Cardiac muscle cell (in vitro differentiated cells and primary cell): Measurements from ENCODE around the gene ANKMY2. TPM values are rescaled to one million over a fixed set of nuclear protein-coding genes. Genes with fewer than 3 reads are reported as not detected.

ENCODE experiments used
- DNase-seq, 2 donors: peaks; one replicate each; pipeline versions ENCODE4 v3.0.0 to v3.0.0-alpha.2; 2010 to 2017; ENCODE audit warnings: low read depth in 1 of 2, low spot score in 1 of 2
- H3K27ac ChIP-seq: fragments of 200-600 bp; sonication (generic); 2 replicates; pipeline ENCODE4 v1.5.1; 2016
- H3K27me3 ChIP-seq: fragments of 200-600 bp; sonication (generic); 2 replicates; pipeline ENCODE4 v1.6.0; 2016; ENCODE audit warnings: control low read depth
- H3K36me3 ChIP-seq: fragments of 200-600 bp; sonication (generic); 2 replicates; pipeline ENCODE4 v1.5.1; 2016; ENCODE audit warnings: control low read depth
- H3K4me1 ChIP-seq: fragments of 200-600 bp; sonication (generic); 2 replicates; pipeline ENCODE4 v1.8.1; 2017; ENCODE audit warnings: low read depth, mild to moderate bottlenecking, mixed run types
- H3K4me3 ChIP-seq: fragments of 200-600 bp; sonication (generic); 2 replicates; pipeline ENCODE4 v1.5.1; 2016; ENCODE audit warnings: mild to moderate bottlenecking
- H3K9me3 ChIP-seq: fragments of 200-600 bp; sonication (generic); 2 replicates; pipeline ENCODE4 v1.5.1; 2017; ENCODE audit warnings: low read depth, mild to moderate bottlenecking, control low read depth
- polyA plus RNA-seq: library from polyadenylated mRNA; unstranded; fragments of >200 nt; fragmentation: Nextera tagmentation; extraction: Ambion mirVana; gene quantifications from 2 replicates; pipeline ENCODE4 v1.2.1, GENCODE V29; 2016
- total RNA-seq: library from RNA; depleted of rRNA; stranded (reverse); fragments of >200 nt; gene quantifications from 2 replicates; pipeline ENCODE4 v1.2.3, GENCODE V29; 2016
- TF ChIP-seq, protein P1 (sequence below): IDR thresholded peaks from 2 replicates; pipeline ENCODE4 v1.5.1; 2012; ENCODE audit warnings: low read depth, mild to moderate bottlenecking, low read length

The ANKMY2 gene
- total and polyA plus RNA-seq, 2 experiments from 2014 or later: 44.6 to 54.1 TPM

DNA sequence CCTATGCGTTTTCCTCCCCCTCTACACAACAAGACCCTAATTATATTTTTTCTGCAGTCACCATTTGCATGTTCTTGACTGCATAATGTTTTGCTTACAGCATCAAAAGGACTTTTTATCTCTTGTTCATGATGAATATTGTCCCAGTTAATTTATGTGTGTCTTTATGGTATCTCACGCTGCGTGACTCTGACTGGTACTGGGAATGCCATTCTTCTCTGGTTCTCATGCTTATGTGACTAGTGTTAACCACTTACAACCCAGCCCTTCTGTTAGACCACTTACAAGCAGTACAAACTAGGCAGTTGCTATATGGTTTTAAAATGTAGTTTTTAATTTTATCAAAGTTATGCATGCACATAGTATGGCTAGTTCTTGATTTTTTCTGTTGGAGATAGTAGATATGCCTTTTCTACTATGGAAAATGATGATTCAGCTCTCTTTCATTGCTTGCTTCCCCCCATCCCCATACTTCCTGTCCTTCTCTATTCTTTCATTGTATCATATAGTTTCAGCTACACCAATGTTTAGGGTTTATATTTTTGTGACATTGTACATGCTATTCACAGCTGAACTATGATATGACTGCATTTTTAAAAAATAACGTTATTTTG, 25.3 kb upstream of the ANKMY2 start:
- no peaks in the 10 kb centered on the region for H3K9me3 ChIP-seq
- TF ChIP-seq, protein P1, sequence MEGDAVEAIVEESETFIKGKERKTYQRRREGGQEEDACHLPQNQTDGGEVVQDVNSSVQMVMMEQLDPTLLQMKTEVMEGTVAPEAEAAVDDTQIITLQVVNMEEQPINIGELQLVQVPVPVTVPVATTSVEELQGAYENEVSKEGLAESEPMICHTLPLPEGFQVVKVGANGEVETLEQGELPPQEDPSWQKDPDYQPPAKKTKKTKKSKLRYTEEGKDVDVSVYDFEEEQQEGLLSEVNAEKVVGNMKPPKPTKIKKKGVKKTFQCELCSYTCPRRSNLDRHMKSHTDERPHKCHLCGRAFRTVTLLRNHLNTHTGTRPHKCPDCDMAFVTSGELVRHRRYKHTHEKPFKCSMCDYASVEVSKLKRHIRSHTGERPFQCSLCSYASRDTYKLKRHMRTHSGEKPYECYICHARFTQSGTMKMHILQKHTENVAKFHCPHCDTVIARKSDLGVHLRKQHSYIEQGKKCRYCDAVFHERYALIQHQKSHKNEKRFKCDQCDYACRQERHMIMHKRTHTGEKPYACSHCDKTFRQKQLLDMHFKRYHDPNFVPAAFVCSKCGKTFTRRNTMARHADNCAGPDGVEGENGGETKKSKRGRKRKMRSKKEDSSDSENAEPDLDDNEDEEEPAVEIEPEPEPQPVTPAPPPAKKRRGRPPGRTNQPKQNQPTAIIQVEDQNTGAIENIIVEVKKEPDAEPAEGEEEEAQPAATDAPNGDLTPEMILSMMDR: no peak
- H3K4me3 ChIP-seq: no peak overlapping the region
- peaks cover 32% of the 10 kb centered on the region for H3K36me3 ChIP-seq
- H3K4me1 ChIP-seq: peaks cover 13% of the 10 kb centered on the region
- no peaks in the 10 kb centered on the region for H3K27me3 ChIP-seq
- H3K27ac ChIP-seq: peak overlapping the region; percentile 32
- no peak for DNase-seq

DNA sequence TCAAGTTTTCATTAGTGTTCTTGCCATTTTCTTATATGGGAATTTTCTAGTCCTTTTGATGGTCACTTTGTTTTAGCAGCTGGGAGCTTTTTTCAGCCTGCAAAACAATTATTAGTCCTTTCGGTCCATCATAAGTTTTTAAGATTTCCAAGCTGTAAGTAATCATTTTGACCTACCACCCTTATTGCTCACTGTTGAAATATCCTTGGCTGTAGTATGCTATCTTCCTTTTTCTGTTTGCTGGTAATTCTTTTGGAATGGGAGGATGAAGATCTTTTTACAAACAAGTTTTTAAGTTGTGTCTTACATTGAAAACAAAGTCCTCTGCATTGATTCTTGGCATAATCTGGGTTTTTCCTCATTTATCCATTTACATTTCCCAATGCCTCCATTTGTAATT, 24.5 kb upstream of the ANKMY2 start:
- no peak overlapping the region for H3K4me3 ChIP-seq
- H3K27me3 ChIP-seq: no peaks in the 10 kb centered on the region
- H3K4me1 ChIP-seq: peaks cover 13% of the 10 kb centered on the region
- DNase-seq: peak in 1 of 2 donors; percentile 53
- H3K27ac ChIP-seq: peak overlapping the region; percentile 32
- peaks cover 24% of the 10 kb centered on the region for H3K36me3 ChIP-seq
- TF ChIP-seq, protein P1: no peak
- H3K9me3 ChIP-seq: no peaks in the 10 kb centered on the region

DNA sequence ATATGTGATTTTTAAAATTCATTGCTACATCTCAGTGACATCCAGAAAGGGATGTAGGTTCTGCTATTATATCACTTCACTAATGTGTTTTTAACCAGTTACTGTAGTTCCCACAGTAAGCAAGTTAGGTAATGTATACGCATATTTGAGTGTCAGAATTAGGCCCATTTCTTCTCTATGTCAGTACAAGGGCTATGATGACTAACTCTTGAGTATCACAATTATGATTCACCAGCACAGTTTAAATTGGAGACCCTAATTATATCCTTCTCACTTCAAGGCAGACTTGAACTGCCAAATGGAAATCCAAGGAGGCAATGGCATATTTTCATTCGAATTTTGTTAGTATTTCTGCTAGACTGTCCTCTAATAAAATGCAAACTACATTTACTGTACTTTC, 24.0 kb upstream of the ANKMY2 start:
- H3K9me3 ChIP-seq: no peaks in the 10 kb centered on the region
- H3K27ac ChIP-seq: no peak overlapping the region
- peaks cover 13% of the 10 kb centered on the region for H3K4me1 ChIP-seq
- no peak overlapping the region for H3K4me3 ChIP-seq
- no peaks in the 10 kb centered on the region for H3K27me3 ChIP-seq
- peaks cover 19% of the 10 kb centered on the region for H3K36me3 ChIP-seq
- TF ChIP-seq, protein P1: no peak
- peak in 1 of 2 donors; percentile 53 for DNase-seq

DNA sequence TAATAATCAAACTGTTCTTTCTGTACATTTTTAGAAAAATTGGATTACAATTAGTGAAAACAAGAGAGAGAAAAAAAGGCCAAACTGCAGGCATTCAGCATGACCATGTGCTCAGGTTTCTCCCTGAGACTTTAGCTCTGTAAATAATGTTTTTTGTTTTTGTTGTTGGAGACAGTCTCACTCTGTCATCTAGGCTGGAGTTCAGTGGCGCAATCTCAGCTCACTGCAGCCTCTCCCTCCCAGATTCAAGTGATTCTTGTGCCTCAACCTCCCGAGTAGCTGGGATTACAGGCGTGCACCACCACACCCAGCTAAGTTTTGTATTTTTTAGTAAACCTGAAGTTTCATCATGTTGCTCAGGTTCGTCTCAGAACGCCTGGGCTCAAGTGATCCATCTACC, 23.4 kb upstream of the ANKMY2 start:
- H3K9me3 ChIP-seq: no peaks in the 10 kb centered on the region
- TF ChIP-seq, protein P1: no peak
- DNase-seq: peak in 1 of 2 donors; percentile 49
- H3K36me3 ChIP-seq: peaks cover 13% of the 10 kb centered on the region
- peak overlapping the region; percentile 70 for H3K27ac ChIP-seq
- H3K4me3 ChIP-seq: no peak overlapping the region
- no peaks in the 10 kb centered on the region for H3K27me3 ChIP-seq
- H3K4me1 ChIP-seq: peaks cover 15% of the 10 kb centered on the region

DNA sequence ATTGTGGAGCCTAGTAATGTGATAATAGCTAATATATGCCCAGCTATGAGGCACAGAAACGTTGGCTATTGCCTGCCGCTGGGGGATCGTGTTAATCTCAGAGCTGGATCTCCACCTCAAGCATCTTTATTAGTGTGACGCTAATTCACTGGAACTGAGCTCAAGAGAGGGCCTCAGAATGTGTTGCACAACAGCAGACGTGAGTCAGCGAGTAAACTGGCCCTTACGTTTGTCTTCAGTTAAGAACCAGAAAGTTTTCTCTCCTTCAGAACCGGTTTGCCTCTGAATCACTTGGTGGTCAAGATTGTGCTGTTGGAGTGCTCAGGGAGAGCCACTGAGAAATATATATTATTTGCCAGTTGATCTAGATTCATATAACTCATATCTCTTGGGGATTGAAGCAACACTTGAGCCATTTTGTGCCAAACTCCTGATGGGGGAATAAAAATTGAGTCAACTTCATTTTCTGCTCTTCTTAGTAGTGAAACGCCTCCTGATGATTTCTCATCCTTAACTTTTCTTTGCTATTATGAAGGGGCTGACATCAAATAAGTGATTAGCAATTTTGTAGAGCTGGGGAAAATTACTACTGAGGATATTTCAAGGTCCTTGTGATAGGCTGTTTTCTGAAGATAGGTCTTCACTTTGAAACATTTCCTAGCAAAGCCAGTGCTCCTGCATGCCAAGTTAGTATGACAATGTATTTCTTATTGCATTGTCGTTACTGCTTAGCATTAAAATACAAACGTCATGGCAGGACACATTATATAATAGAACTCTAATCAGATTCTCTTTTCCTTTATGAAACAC, 22.7 kb upstream of the ANKMY2 start:
- Histone ChIP-seq H3K27ac (peak overlapping the region; percentile 70), H3K9me3 (no peaks in the 10 kb centered on the region)
- TF ChIP-seq, protein P1: no peak

More for the DNA sequence above, 22.7 kb upstream of the ANKMY2 start:
- H3K4me3 ChIP-seq: no peak overlapping the region
- no peaks in the 10 kb centered on the region for H3K27me3 ChIP-seq
- peak in 1 of 2 donors; percentile 99 for DNase-seq
- H3K4me1 ChIP-seq: peaks cover 22% of the 10 kb centered on the region
- peaks cover 12% of the 10 kb centered on the region for H3K36me3 ChIP-seq
